Measurements from ENCODE around the gene FLVCR2. TPM values are rescaled to one million over a fixed set of nuclear protein-coding genes. Genes with fewer than 3 reads are reported as not detected.

The FLVCR2 gene
- total RNA-seq, 2 donors from 2014 or later: 6.2 to 8.9 TPM

DNA sequence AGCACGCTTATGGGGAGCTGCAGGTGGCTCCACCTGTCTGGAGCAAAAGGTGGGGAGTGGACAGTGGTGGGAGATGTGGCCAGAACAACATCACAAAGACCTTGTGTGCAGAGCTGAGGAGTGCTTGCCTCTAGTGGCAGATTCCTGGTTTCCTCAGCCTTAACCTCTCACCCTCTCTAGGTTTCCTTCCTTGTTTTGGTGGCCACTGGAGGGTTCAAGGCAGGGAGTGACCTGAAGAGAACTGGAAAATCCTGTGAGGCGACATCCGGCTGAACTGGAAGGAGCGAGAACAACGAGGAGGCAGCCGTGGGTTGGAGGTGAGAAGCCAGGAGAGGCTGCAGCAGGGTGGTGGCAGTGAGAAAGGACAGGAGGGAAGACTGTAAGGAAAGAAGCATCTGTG lies 6.3 kb upstream of the FLVCR2 start:
- Mint-ChIP-seq H3K27ac (no peak overlapping the region), H3K9me3 (peaks cover 2% of the 10 kb centered on the region)
- 90 to 94% methylated on average over 6 of the region's 6 CpGs for WGBS, 2 experiments (ENCODE audit: insufficient coverage in 1 of 2, insufficient read length in 1 of 2)

GRCh38 chr14:75577090-75577489 lies 1.3 kb upstream of the FLVCR2 start:
- Histone ChIP-seq H3K27me3 (ENCODE audit: control insufficient read depth, insufficient read depth, low read length, poor library complexity, severe bottlenecking) (peaks cover 5% of the 10 kb centered on the region), H3K27ac (ENCODE audit: low read depth, low read length) (no peak overlapping the region), H3K4me1 (ENCODE audit: control insufficient read depth, insufficient read depth, low read length) (no peaks in the 10 kb centered on the region), H3K9ac (ENCODE audit: extremely low read depth, low read length, poor library complexity, severe bottlenecking) (no peak overlapping the region), H3K36me3 (ENCODE audit: control insufficient read depth, insufficient read depth, low read length) (no peaks in the 10 kb centered on the region), H3K4me3 (ENCODE audit: low read length) (no peak overlapping the region), H3K9me3 (ENCODE audit: control insufficient read depth, low read length) (no peaks in the 10 kb centered on the region)
- Mint-ChIP-seq H3K9me3 (peaks cover 2% of the 10 kb centered on the region), H3K4me1 (no peaks in the 10 kb centered on the region), H3K27ac (no peak overlapping the region), H3K4me3 (no peak overlapping the region), H3K27me3 (ENCODE audit: insufficient read depth) (peaks cover 37% of the 10 kb centered on the region), H3K36me3 (ENCODE audit: low read depth) (no peaks in the 10 kb centered on the region)
- 83 to 86% methylated on average over 3 of the region's 3 CpGs for whole genome bisulfite sequencing, 2 experiments (ENCODE audit: insufficient coverage in 1 of 2, insufficient read length in 1 of 2)
- TF ChIP-seq CTCF (conservative IDR thresholded peaks at IDR 0.05): no peak
- no peak for DNase-seq

More for the DNA sequence above, 6.3 kb upstream of the FLVCR2 start:
- no peak overlapping the region for H3K27ac ChIP-seq (ENCODE audit: low read depth, low read length)
- H3K4me3 ChIP-seq (ENCODE audit: low read length): no peak overlapping the region
- H3K4me3 Mint-ChIP-seq: no peak overlapping the region
- H3K27me3 Mint-ChIP-seq (ENCODE audit: insufficient read depth): peaks cover 39% of the 10 kb centered on the region
- DNase-seq: no peak
- H3K4me1 Mint-ChIP-seq: no peaks in the 10 kb centered on the region
- no peaks in the 10 kb centered on the region for H3K36me3 ChIP-seq (ENCODE audit: control insufficient read depth, insufficient read depth, low read length)
- H3K4me1 ChIP-seq (ENCODE audit: control insufficient read depth, insufficient read depth, low read length): no peaks in the 10 kb centered on the region
- TF ChIP-seq CTCF (conservative IDR thresholded peaks at IDR 0.05): no peak
- peaks cover 5% of the 10 kb centered on the region for H3K27me3 ChIP-seq (ENCODE audit: control insufficient read depth, insufficient read depth, low read length, poor library complexity, severe bottlenecking)
- H3K9me3 ChIP-seq (ENCODE audit: control insufficient read depth, low read length): no peaks in the 10 kb centered on the region
- H3K36me3 Mint-ChIP-seq (ENCODE audit: low read depth): no peaks in the 10 kb centered on the region
- no peak overlapping the region for H3K9ac ChIP-seq (ENCODE audit: extremely low read depth, low read length, poor library complexity, severe bottlenecking)

DNA sequence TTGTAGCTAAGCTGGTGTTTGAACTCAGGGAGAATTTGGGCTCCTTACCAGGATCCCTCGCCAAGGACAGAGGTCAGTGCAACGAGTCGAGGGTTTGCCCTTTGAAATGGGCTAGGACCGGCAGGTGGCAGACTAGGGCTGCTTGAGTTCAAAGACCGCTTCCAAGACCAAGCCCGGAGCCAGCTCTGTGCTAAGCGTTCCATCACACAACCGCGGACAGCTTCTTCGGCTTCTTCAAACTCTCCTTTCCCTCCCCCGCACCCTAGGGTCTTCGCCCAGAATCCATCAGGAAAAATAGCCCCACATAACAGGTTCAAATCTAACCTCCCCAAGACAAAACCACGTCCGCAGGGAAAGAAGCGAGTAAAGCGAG lies 705 bp upstream of the FLVCR2 start:
- Histone ChIP-seq H3K9me3 (ENCODE audit: control insufficient read depth, low read length) (no peaks in the 10 kb centered on the region), H3K4me1 (ENCODE audit: control insufficient read depth, insufficient read depth, low read length) (no peaks in the 10 kb centered on the region), H3K36me3 (ENCODE audit: control insufficient read depth, insufficient read depth, low read length) (no peaks in the 10 kb centered on the region), H3K27ac (ENCODE audit: low read depth, low read length) (peak overlapping the region; percentile 87), H3K27me3 (ENCODE audit: control insufficient read depth, insufficient read depth, low read length, poor library complexity, severe bottlenecking) (peaks cover 5% of the 10 kb centered on the region), H3K4me3 (ENCODE audit: low read length) (peak overlapping the region; percentile 84), H3K9ac (ENCODE audit: extremely low read depth, low read length, poor library complexity, severe bottlenecking) (peak overlapping the region; percentile 33)
- Mint-ChIP-seq H3K4me3 (no peak overlapping the region), H3K4me1 (no peaks in the 10 kb centered on the region), H3K36me3 (ENCODE audit: low read depth) (no peaks in the 10 kb centered on the region), H3K9me3 (peaks cover 2% of the 10 kb centered on the region), H3K27me3 (ENCODE audit: insufficient read depth) (peaks cover 32% of the 10 kb centered on the region), H3K27ac (peak overlapping the region; percentile 85)
- DNase-seq: peak; percentile 96
- peak; percentile 87 for TF ChIP-seq CTCF (conservative IDR thresholded peaks at IDR 0.05)
- 0% methylated on average over 4 to 16 of the region's 16 CpGs for WGBS, 2 experiments (ENCODE audit: insufficient coverage in 1 of 2, insufficient read length in 1 of 2)

Measured in endodermal cell (in vitro differentiated cells).